Measurements from ENCODE around the gene BAIAP3.

Gene BAIAP3

GRCh38 chr16:1351215-1351581 lies 17.8 kb downstream of the BAIAP3 start:
- TF ChIP-seq CTCF (IDR thresholded peaks at IDR 0.05; ENCODE audit: insufficient read depth, low read length, poor library complexity, severe bottlenecking) = no peak
- Histone ChIP-seq H3K4me3 (replicated peaks; ENCODE audit: low read depth, low read length) (peak overlapping the region; percentile 77), H3K27me3 (replicated peaks; ENCODE audit: control insufficient read depth, insufficient read depth, low read length) (no peaks in the 10 kb centered on the region), H3K36me3 (ENCODE audit: control insufficient read depth, insufficient read depth, low read length) (peaks cover 5% of the 10 kb centered on the region)
- DNase-seq (ENCODE audit: extremely low read depth, insufficient read length) = no peak

- Histone ChIP-seq H3K36me3 (ENCODE audit: control insufficient read depth, insufficient read depth, low read length) (peaks cover 5% of the 10 kb centered on the region), H3K4me3 (replicated peaks; ENCODE audit: low read depth, low read length) (peak within 1 kb of the TSS; percentile 77), H3K27me3 (replicated peaks; ENCODE audit: control insufficient read depth, insufficient read depth, low read length) (no peaks in the 10 kb centered on the region)
- DNase-seq (ENCODE audit: extremely low read depth, insufficient read length) = peak; percentile 92
- no peak for TF ChIP-seq CTCF (IDR thresholded peaks at IDR 0.05; ENCODE audit: insufficient read depth, low read length, poor library complexity, severe bottlenecking)
Measured at GRCh38 chr16:1351582-1352362, 18.3 kb downstream of the BAIAP3 start, which contains the start of the genes GNPTG and TSR3. TSS of gene GNPTG (plus strand) at chr16:1351931. CDS start at chr16:1351966, 35 bp downstream. TSS of gene TSR3 (minus strand) at chr16:1351878. CDS start at chr16:1351804, 74 bp downstream.

- no peak for TF ChIP-seq CTCF (IDR thresholded peaks at IDR 0.05; ENCODE audit: insufficient read depth, low read length, poor library complexity, severe bottlenecking)
- no peak overlapping the region for H3K4me3 ChIP-seq (replicated peaks; ENCODE audit: low read depth, low read length)
- no peaks in the 10 kb centered on the region for H3K27me3 ChIP-seq (replicated peaks; ENCODE audit: control insufficient read depth, insufficient read depth, low read length)
- H3K36me3 ChIP-seq (ENCODE audit: control insufficient read depth, insufficient read depth, low read length) = no peaks in the 10 kb centered on the region; the same call in 1 of the 2 replicates
- DNase-seq (ENCODE audit: extremely low read depth, insufficient read length) = no peak
Measured at GRCh38 chr16:1354815-1355540, 21.5 kb downstream of the BAIAP3 start.

- H3K4me3 ChIP-seq (replicated peaks; ENCODE audit: low read depth, low read length) = no peak overlapping the region
- no peak for TF ChIP-seq CTCF (IDR thresholded peaks at IDR 0.05; ENCODE audit: insufficient read depth, low read length, poor library complexity, severe bottlenecking)
Measured at GRCh38 chr16:1355591-1355990, 22.1 kb downstream of the BAIAP3 start.

GRCh38 chr16:1356061-1356900 lies 22.8 kb downstream of the BAIAP3 start:
- no peak for TF ChIP-seq CTCF (IDR thresholded peaks at IDR 0.05; ENCODE audit: insufficient read depth, low read length, poor library complexity, severe bottlenecking)
- DNase-seq (ENCODE audit: extremely low read depth, insufficient read length) = no peak

More at GRCh38 chr16:1355591-1355990, 22.1 kb downstream of the BAIAP3 start:
- no peaks in the 10 kb centered on the region for H3K27me3 ChIP-seq (replicated peaks; ENCODE audit: control insufficient read depth, insufficient read depth, low read length)
- no peaks in the 10 kb centered on the region; the same call in 1 of the 2 replicates for H3K36me3 ChIP-seq (ENCODE audit: control insufficient read depth, insufficient read depth, low read length)
- no peak for DNase-seq (ENCODE audit: extremely low read depth, insufficient read length)

More at GRCh38 chr16:1356061-1356900, 22.8 kb downstream of the BAIAP3 start:
- Histone ChIP-seq H3K27me3 (replicated peaks; ENCODE audit: control insufficient read depth, insufficient read depth, low read length) (no peaks in the 10 kb centered on the region), H3K36me3 (ENCODE audit: control insufficient read depth, insufficient read depth, low read length) (peaks cover 2% of the 10 kb centered on the region), H3K4me3 (replicated peaks; ENCODE audit: low read depth, low read length) (no peak overlapping the region)
